HG03520 (cell line): ENCODE data around the gene SIAE.

Source experiments
- ATAC-seq: cut with Tn5 transposase; IDR thresholded peaks from one replicate; pipeline ENCODE4 v1.9.1; 2021; ENCODE audit warnings: mild to moderate bottlenecking, moderate library complexity; ENCODE audit not compliant: unreplicated experiment

The SIAE gene

DNA sequence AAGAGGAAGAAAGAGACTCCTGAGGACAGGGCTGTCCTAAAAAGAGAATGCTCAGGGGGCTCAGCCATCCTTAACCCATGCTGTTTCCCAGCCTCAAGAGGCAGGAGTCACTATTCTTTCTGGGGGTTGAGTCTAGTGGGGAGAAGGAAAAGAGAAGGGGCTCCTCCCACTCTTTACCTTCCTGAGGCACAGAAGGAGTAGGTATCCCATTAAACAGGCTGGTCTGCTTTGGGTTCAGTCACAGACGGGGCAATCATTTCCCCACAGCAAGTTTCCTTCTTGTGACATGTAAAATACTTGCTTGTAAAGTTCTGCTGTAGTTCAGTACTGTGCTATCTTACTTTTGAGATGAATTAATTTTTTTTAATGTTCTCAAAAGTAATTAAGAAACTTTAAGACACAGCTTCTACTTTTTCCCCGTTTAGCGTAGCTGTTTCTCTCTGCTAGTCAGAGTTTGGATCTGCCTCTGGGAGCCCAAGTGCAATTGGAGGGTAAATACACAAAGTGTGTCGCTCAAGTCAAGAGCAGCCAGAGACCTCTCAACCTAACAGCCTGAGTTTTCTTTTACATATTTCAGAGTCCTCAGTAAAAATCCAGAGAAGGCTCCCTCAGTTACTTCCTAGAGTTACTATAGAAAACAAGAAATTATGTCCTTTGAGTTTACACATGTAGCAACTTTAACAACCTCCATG lies 88.7 kb downstream of the SIAE start:
- ATAC-seq = no peak

DNA sequence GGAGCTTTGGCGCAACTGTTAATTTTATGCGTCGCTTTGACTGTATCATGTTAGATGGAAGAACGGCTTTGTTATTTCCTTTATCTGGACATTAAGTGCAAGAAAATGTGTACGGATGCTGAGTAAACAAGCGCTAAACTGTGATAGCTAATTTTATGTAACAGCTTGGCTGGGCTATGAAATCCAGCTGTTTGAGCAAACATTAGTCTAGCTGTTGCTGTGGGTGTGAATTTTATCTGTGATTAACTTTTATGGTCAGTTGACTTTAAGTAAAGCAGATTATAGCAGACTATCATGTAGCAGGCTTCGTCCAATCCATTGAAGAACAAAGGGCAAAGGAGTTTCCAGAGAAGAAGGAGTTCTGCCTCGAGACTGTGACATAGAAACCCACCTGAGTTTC lies 89.8 kb downstream of the SIAE start:
- no peak for ATAC-seq
